HG03066 (cell line): ENCODE data around the gene CKLF.
A peak's percentile ranks its signal among the peaks of the same experiment; 100 is the strongest.

ENCODE experiments used
- ATAC-seq: cut with Tn5 transposase; IDR thresholded peaks from one replicate; pipeline ENCODE4 v1.9.1; 2021; ENCODE audit warnings: low read depth; ENCODE audit not compliant: unreplicated experiment

CKLF gene

DNA sequence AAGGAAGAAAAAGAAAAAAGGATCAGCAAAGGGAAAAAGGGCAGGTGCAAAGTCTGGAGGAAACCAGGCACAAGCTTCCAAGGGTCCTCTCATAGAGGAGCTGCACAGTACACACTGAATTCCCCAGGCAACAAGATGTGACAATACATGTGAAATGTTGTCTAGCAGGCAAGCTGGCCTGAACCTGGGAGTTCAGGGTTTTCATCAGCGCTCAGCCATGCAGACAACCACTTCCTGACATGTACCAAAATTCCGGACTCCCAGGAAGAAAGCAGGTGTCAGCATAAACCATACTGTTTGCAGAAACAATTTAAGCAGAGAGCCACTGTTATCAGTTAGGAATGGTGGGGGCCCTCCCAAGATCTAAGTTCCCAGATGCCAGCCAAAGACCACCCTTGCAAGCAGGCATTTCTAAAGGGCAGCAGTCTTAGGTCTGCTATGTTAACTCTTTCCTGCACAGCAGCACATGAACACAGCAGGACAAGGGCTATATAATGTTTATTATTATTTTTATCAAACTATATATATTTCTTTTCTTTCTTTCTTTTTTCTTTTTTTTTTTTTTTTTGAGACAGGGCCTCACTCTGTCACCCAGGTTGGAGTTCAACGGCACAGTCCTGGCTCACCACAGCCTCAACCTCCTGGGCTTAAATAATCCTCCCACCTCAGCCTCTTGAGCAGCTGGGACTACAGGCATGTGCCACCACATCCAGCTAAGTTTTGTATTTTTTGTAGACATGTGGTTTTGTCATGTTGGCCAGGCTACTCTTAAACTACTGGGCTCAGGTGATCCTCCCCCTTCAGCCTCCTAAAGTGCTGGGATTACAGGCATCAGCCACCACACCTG, 12.5 kb upstream of the CKLF start:
- ATAC-seq: peak; percentile 76

GRCh38 chr16:66541388-66542355, 10.7 kb upstream of the CKLF start:
- no peak for ATAC-seq

- ATAC-seq: no peak
Measured at GRCh38 chr16:66542396-66542795, 10.0 kb upstream of the CKLF start.

DNA sequence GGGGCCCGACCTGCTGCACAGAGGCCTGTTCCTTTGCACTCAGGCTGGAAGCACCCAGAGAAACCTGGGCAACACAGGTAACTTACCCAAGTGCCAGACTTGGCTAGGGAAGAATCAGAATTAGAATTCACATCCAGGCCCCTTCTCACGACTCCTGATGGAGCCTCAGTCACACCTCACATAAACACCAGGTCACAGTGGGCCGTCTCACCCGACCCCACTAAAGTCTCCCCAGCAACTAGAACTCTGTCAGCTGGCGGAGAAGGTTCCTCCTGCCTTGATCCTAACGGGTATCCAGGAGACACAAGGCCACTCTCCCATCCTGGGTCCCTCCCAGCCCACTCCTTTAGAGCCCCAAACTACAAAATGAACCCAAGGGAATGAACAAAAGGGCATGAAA, 8.8 kb upstream of the CKLF start:
- ATAC-seq: no peak

GRCh38 chr16:66544016-66544757, 8.2 kb upstream of the CKLF start:
- no peak for ATAC-seq

- no peak for ATAC-seq
Measured at GRCh38 chr16:66547101-66547989, 5.0 kb upstream of the CKLF start.

GRCh38 chr16:66548068-66548467, 4.3 kb upstream of the CKLF start:
- ATAC-seq: no peak

DNA sequence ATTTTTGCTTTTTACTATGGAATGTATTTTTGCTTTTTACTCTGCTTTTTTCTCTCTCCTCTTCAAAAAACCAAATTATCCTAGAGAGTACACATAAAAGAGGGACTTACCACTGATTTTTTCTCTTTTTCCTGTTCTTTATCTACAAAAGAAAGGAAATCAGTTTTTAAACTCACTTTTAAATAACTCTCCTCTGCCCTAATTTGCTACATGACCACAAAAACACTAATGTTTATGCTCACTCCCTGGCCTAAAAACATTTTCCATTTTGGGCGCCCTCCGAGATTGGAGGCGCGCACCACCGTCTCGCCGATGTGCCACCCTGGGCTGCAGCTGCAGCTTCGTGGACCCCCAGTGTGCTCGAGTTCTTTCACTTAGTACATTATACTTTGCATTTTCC, 3.5 kb upstream of the CKLF start:
- no peak for ATAC-seq

DNA sequence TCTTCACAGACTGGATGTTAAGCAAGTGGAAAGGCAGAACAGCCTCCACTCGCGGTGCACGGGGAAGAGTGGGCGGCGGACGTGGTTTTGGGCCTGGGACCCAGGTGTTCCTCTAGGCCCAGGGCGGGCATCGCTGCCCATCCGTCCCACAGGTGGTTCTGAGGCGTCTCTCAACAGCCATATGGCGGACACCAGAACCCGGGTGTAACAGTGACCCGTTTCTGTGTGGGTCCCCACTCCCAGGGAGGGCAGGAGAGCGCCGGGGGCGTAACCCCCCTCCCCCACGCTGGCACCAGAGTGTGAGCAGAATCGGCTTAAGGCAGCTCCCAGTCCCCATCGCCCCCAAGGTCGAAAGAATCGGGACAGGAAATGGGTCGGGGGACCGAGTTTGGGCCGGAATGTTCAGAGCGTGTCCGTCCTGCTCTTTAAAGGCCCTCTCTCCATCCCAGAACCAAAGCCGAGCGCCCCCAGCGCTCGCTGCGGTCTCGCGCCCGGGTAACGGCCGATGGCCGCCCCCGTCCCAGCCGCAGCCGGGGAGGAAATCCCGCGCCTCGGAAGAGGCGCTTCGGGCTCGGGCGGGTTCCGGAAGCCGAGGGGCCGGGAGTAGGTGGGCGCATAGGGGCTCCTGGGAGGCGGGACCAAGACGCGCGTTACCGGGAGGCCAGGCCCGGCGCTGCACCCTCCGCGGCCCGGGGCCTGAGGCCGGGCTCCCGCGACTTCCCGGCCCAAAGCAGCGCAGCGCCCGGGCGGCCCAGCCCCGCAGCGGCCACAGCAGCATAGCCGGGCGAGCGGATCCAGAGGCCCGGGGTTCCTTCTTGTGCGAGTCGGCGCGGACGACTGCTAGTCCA, 2.9 kb upstream of the CKLF start, which contains the start of gene TK2:
Gene TK2 (minus strand): TSS at position 839 of the 848 bp plus-strand sequence. CDS start 61 bp downstream, at position 778.
- ATAC-seq: no peak

DNA sequence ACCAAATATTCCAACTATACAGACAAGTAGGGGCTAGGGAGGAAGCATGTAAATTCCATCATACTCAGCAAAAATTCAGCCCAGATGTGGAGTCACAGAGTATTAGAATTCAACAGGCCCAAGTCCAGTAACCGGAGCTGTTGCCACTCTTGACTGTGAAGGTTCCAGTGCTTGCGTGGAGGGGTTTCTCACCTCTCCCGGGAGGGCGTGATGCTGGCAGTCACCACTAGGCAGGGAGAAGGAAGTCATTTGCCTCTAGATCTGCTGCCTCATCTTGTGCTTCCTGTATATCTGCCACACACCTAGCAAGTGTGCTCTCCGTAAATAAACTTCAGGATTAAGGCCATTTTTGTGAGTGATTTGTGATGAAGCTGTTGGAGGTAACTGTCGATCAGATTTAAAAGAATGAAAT, 1.0 kb upstream of the CKLF start:
- ATAC-seq: no peak

DNA sequence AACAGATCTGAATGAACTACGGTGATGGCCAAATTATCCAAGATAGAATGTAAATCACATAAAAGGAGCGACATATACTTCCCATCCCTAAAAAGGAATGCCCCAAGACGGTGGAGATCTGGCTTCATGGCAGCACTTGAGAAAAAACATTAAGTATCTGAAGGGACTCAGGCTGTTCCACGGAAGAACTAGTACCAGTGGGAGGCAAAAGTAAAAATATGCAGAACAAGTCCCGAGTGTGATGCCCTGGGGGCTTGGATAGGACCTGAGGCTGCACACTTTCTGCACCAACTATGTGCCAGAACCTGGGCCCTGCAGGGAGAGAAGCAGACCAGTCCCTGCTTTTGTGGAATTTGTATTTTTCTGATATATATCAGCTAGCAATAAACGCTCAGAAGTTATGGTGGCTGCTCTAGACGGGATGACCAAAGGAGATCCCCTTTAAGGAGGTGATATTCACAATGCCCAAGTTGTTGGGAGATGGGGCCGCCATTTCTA, 539 bp upstream of the CKLF start:
- peak; percentile 1 for ATAC-seq

DNA sequence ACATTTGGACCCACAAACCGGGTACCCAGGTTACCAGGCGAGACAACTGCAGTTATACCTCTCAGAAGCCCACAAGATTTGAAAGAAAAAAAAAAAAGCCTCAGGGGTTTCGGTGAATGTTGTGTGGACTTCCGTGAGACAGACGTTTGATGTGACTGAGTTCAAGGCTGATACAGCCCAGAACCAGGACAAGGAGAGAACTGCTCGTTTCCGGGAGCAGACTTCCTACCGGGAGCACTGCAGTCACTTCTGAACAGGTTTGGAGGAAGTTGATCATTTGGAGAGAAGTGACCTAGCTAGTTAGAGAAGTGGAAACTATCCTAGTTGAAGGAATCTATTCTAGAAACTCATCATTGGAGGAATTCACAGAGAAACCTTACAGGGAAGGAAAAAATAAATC, 847 bp downstream of the CKLF start:
- no peak for ATAC-seq

- ATAC-seq: no peak
Measured at GRCh38 chr16:66554021-66554420, 1.6 kb downstream of the CKLF start.

DNA sequence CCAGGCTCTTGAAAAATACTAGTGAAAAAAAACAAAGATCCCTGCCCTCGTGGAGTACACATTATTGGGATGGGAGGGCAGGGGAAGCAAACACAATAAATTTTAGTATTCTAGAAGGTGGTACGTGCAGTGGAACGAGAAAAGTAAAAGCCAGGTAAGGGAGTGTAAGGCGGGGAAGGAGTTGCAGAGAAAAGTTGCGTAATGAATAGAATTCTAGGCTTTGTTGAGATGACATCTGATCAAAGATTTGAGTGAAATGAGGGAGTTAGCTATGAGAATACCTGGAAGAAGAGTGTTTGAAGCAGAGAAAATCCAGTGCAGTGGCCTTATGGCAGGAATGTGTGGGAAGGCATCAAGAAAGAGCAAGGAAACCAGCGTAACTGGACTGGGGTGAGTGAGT, 2.1 kb downstream of the CKLF start:
- no peak for ATAC-seq

GRCh38 chr16:66560107-66560506, 7.7 kb downstream of the CKLF start:
- ATAC-seq: no peak

DNA sequence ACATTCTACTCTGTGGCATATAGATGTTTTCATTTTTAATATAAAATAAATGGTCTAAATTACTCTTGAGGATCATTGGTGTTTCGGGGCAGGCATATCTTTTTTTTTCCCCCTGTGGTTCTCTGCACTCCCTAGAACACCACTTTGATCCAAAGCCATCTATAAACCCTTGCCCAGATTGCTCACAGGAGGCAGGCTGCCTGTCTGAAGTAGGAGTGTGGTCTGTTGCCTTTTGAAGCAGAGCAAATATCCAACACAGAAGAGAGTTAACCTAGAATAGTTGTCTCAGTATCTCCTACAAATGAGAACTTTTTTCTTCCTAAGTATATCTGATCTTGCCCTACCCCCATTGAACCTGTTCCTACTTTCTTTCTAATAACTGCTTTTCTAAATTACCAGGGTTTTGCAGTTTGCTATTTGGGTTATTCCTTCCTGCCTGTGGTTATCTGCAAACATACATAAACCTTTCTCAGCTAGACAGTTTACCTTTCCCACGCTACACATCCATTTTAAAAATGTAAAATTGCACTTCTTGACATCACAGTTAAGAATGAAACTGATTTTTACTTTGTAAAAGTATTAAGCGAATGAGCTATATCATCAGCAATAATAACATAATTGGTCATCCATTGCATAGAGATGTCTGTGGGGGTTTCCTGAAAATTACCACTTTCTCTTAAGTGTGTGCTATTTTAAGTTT, 9.2 kb downstream of the CKLF start:
- ATAC-seq: no peak

- no peak for ATAC-seq
Measured at GRCh38 chr16:66562409-66562808, 10.0 kb downstream of the CKLF start.

DNA sequence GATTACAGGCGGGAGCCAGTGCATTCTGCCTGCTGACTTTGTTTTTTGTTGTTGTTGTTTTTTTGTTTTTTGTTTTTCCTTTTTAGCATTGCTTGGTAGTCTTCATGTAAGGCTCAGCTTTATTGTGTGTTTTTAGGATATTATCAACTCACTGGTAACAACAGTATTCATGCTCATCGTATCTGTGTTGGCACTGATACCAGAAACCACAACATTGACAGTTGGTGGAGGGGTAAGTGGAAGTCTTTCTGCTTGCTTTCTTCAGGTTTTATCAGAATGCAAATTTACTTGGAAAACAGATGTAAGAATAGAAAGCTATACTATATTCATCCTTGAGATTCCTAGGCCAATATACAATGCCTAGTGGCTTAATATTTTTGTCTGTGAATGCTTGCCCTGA, 10.6 kb downstream of the CKLF start:
- ATAC-seq: no peak
